COLO668 (cell line): ENCODE measurements around the gene IDH3G.

Source experiments
- DNase-seq: peaks from one replicate; lab custom pipeline; 2025; ENCODE audit not compliant: unreplicated experiment; lab: John Stamatoyannopoulos, UW

The IDH3G gene

GRCh38 chrX:153816831-153817690, 22.9 kb upstream of the IDH3G start:
- DNase-seq = no peak

GRCh38 chrX:153814591-153815315, 20.6 kb upstream of the IDH3G start:
- no peak for DNase-seq

GRCh38 chrX:153813161-153813560, 19.0 kb upstream of the IDH3G start:
- DNase-seq = no peak

- DNase-seq = no peak
Measured at GRCh38 chrX:153812220-153812619, 18.0 kb upstream of the IDH3G start.

- no peak for DNase-seq
Measured at GRCh38 chrX:153807976-153808375, 13.8 kb upstream of the IDH3G start.

GRCh38 chrX:153806999-153807575, 12.9 kb upstream of the IDH3G start:
- DNase-seq = no peak

- no peak for DNase-seq
Measured at GRCh38 chrX:153805436-153805835, 11.3 kb upstream of the IDH3G start.

- DNase-seq = no peak
Measured at GRCh38 chrX:153804621-153805020, 10.4 kb upstream of the IDH3G start.

GRCh38 chrX:153804100-153804595, 10.0 kb upstream of the IDH3G start:
- DNase-seq = no peak

GRCh38 chrX:153803211-153804099, 9.3 kb upstream of the IDH3G start:
- DNase-seq = no peak

GRCh38 chrX:153802513-153803045, 8.4 kb upstream of the IDH3G start:
- no peak for DNase-seq

- no peak for DNase-seq
Measured at GRCh38 chrX:153801669-153802068, 7.5 kb upstream of the IDH3G start.

GRCh38 chrX:153800746-153801145, 6.6 kb upstream of the IDH3G start:
- DNase-seq = peak; percentile 16

GRCh38 chrX:153800177-153800722, 6.1 kb upstream of the IDH3G start:
- no peak for DNase-seq

- no peak for DNase-seq
Measured at GRCh38 chrX:153799326-153799725, 5.2 kb upstream of the IDH3G start.

- DNase-seq = no peak
Measured at GRCh38 chrX:153797415-153798015, 3.3 kb upstream of the IDH3G start.

GRCh38 chrX:153794897-153795816, 982 bp upstream of the IDH3G start:
- DNase-seq = peak; percentile 42

- peak; percentile 25 for DNase-seq
Measured at GRCh38 chrX:153793291-153793690, 884 bp downstream of the IDH3G start.

- no peak for DNase-seq
Measured at GRCh38 chrX:153792368-153792767, 1.8 kb downstream of the IDH3G start.
